Activated CD8-positive, alpha-beta memory T cell treated with anti-CD3 and anti-CD28 coated beads, Interleukin-2, amount 50 U/mL, for 1 hour (primary cell): ENCODE measurements around the gene VPS8.

ENCODE experiments used
- DNase-seq: peaks from one replicate; pipeline ENCODE4 v3.0.0-alpha.2; 2020; ENCODE audit errors: extremely low read depth

VPS8 gene

GRCh38 chr3:184811999-184812661, at the start of gene VPS8:
Gene VPS8 (plus strand): TSS chr3:184812166. CDS start chr3:184824633, 12,467 bp downstream.
- DNase-seq = peak; percentile 95

GRCh38 chr3:184764191-184764590, 47.8 kb upstream of the VPS8 start:
- no peak for DNase-seq

- no peak for DNase-seq
These were observed 46.8 kb upstream of the VPS8 start for GRCh38 chr3:184765047-184765729.

GRCh38 chr3:184765730-184766074, 46.3 kb upstream of the VPS8 start:
- no peak for DNase-seq

- no peak for DNase-seq
These were observed 45.3 kb upstream of the VPS8 start for GRCh38 chr3:184766555-184767261.

GRCh38 chr3:184767377-184767776, 44.6 kb upstream of the VPS8 start:
- no peak for DNase-seq

GRCh38 chr3:184769382-184770170, 42.4 kb upstream of the VPS8 start:
- DNase-seq = no peak

- DNase-seq = no peak
These were observed 41.4 kb upstream of the VPS8 start for GRCh38 chr3:184770541-184770940.

GRCh38 chr3:184771301-184772127, 40.5 kb upstream of the VPS8 start:
- DNase-seq = no peak

GRCh38 chr3:184772667-184773272, 39.2 kb upstream of the VPS8 start:
- DNase-seq = no peak

- no peak for DNase-seq
These were observed 38.4 kb upstream of the VPS8 start for GRCh38 chr3:184773283-184774186.

- no peak for DNase-seq
These were observed 35.0 kb upstream of the VPS8 start for GRCh38 chr3:184776916-184777315.

GRCh38 chr3:184777566-184778356, 34.2 kb upstream of the VPS8 start:
- DNase-seq = peak; percentile 54

- no peak for DNase-seq
These were observed 33.3 kb upstream of the VPS8 start for GRCh38 chr3:184778426-184779332.

- DNase-seq = no peak
These were observed 30.9 kb upstream of the VPS8 start for GRCh38 chr3:184780981-184781515.

- no peak for DNase-seq
These were observed 30.2 kb upstream of the VPS8 start for GRCh38 chr3:184781801-184782200.

GRCh38 chr3:184783319-184783718, 28.6 kb upstream of the VPS8 start:
- DNase-seq = no peak
